B cell (primary cell): ENCODE data around the gene SCEL. TPM values are rescaled to one million over a fixed set of nuclear protein-coding genes. Genes with fewer than 3 reads are reported as not detected.
"Not testable (repeated sequence)": the region's sequence is repeated elsewhere in the genome, so short reads cannot be mapped to it uniquely, and the experiment has no call there.

Experiments
- ATAC-seq: fragments of 200-7000 bp; cut with Tn5 transposase; one replicate; pipeline ENCODE4 v1.10.0; 2021; ENCODE audit warnings: low read depth, mild to moderate bottlenecking, moderate number of reproducible peaks, moderate library complexity
- CTCF ChIA-PET: fragments of 350-600 bp; sonication (Branson Sonifier 250); formaldehyde crosslinking; loops from one replicate; lab custom pipeline; 2021; ENCODE audit warnings: antibody characterized with exemption, inconsistent platforms; lab: Charles Lee
- POLR2A ChIA-PET: fragments of 350-600 bp; sonication (Branson Sonifier 250); formaldehyde crosslinking; loops from one replicate; lab custom pipeline; 2021; ENCODE audit warnings: antibody characterized with exemption; lab: Charles Lee
- DNase-seq: peaks from one replicate; pipeline ENCODE4 v3.0.0; 2013
- H2AFZ ChIP-seq: 2 replicates; pipeline ENCODE4 v1.6.1; 2012; ENCODE audit warnings: mild to moderate bottlenecking, low read depth, low read length; ENCODE audit not compliant: insufficient read depth, poor library complexity, severe bottlenecking
- H3K27ac ChIP-seq, 2 donors: 1 replicate in 1 of 2; 2 replicates in 1 of 2; pipeline ENCODE4 v1.5.1; 2012 to 2013; ENCODE audit warnings: low read length in 2 of 2, mild to moderate bottlenecking in 2 of 2, moderate library complexity in 1 of 2
- H3K27me3 ChIP-seq, 4 experiments: fragments of 200-600 bp in 1 of 4; sonication (generic) in 1 of 4; replicated peaks in 1 of 4; 1 replicate in 2 of 4; 2 replicates in 2 of 4; pipeline versions ENCODE4 v1.6.1 to v1.7.0; 2013 to 2016; ENCODE audit warnings: low read length in 3 of 4, mild to moderate bottlenecking in 2 of 4, mixed read lengths in 1 of 4, moderate library complexity in 1 of 4; ENCODE audit not compliant: insufficient read depth in 4 of 4, control insufficient read depth in 3 of 4; ENCODE audit errors: control extremely low read depth in 1 of 4
- H3K36me3 ChIP-seq, 2 experiments: replicated peaks in 1 of 2; 1 replicate in 1 of 2; 2 replicates in 1 of 2; pipeline versions ENCODE4 v1.6.1 to v1.7.1; 2013; ENCODE audit warnings: low read length in 1 of 2; ENCODE audit not compliant: insufficient read depth in 2 of 2, control insufficient read depth in 1 of 2; ENCODE audit errors: control extremely low read depth in 1 of 2, extremely low read depth in 1 of 2
- H3K4me1 ChIP-seq, 2 donors: fragments of 200-600 bp in 1 of 2; sonication (generic) in 1 of 2; 1 replicate in 1 of 2; 2 replicates in 1 of 2; pipeline versions ENCODE4 v1.5.1 to v1.6.1; 2013 to 2017; ENCODE audit warnings: low read length in 2 of 2; ENCODE audit not compliant: control insufficient read depth in 2 of 2, insufficient read depth in 2 of 2
- H3K4me2 ChIP-seq: replicated peaks from 2 replicates; pipeline ENCODE3; 2012; ENCODE audit warnings: mild to moderate bottlenecking, low read depth, low read length; ENCODE audit not compliant: poor library complexity, severe bottlenecking
- H3K4me3 ChIP-seq, 5 experiments: fragments of 200-600 bp in 1 of 5; sonication (generic) in 1 of 5; 1 replicate in 3 of 5; 2 replicates in 2 of 5; pipeline versions ENCODE4 v1.5.1 to v1.7.0; 2011 to 2016; ENCODE audit warnings: low read length in 4 of 5, mild to moderate bottlenecking in 4 of 5, low read depth in 2 of 5, control low read depth in 1 of 5, moderate library complexity in 1 of 5; ENCODE audit not compliant: insufficient read depth in 1 of 5; ENCODE audit errors: control extremely low read depth in 1 of 5, extremely low read depth in 1 of 5
- H3K79me2 ChIP-seq: fragments of 200-600 bp; sonication (generic); one replicate; pipeline ENCODE4 v1.6.0; 2016; ENCODE audit warnings: low read length; ENCODE audit not compliant: control insufficient read depth, insufficient read depth
- H3K9ac ChIP-seq: fragments of 200-600 bp; sonication (generic); 2 replicates; pipeline ENCODE4 v1.6.1; 2017; ENCODE audit warnings: mild to moderate bottlenecking, low read length, moderate library complexity
- H3K9me3 ChIP-seq, 3 donors: one replicate each; pipeline versions ENCODE4 v1.6.1 to v1.7.1; 2013; ENCODE audit warnings: low read length in 2 of 3; ENCODE audit not compliant: control insufficient read depth in 2 of 3, insufficient read depth in 1 of 3; ENCODE audit errors: control extremely low read depth in 1 of 3
- H4K20me1 ChIP-seq: 2 replicates; pipeline ENCODE4 v1.6.0; 2012; ENCODE audit warnings: mild to moderate bottlenecking, low read length; ENCODE audit not compliant: insufficient read depth, control insufficient read depth, poor library complexity, severe bottlenecking
- H3K27ac Mint-ChIP-seq: one replicate; pipeline ENCODE4 v1.8.0; 2021; ENCODE audit warnings: mixed read lengths
- H3K27me3 Mint-ChIP-seq: one replicate; pipeline ENCODE4 v1.8.0; 2021; ENCODE audit warnings: mixed read lengths
- H3K4me1 Mint-ChIP-seq: one replicate; pipeline ENCODE4 v1.8.0; 2021; ENCODE audit warnings: mixed read lengths
- H3K4me3 Mint-ChIP-seq: one replicate; pipeline ENCODE4 v1.8.0; 2021; ENCODE audit warnings: mixed read lengths
- H3K9me3 Mint-ChIP-seq: one replicate; pipeline ENCODE4 v1.8.0; 2022; ENCODE audit warnings: mixed read lengths; ENCODE audit not compliant: insufficient read depth
- CTCF ChIP-seq: fragments of 200-600 bp; IDR thresholded peaks from one replicate; pipeline ENCODE4 v1.8.0; 2022; ENCODE audit warnings: antibody characterized with exemption, mild to moderate bottlenecking
- EZH2 ChIP-seq: IDR thresholded peaks from 2 replicates; pipeline ENCODE4 v1.6.1; 2012; ENCODE audit warnings: borderline replicate concordance, low read depth, mild to moderate bottlenecking, moderate library complexity, low read length; ENCODE audit not compliant: insufficient read depth, poor library complexity, severe bottlenecking
- WGBS: methylation state at CpG from one replicate; pipeline ENCODE4 v1.1.5; 2013; ENCODE audit warnings: missing lambda C conversion rate; ENCODE audit not compliant: insufficient coverage; 5-methylcytosine and 5-hydroxymethylcytosine counted together
- intact Hi-C: fragments of 100-400 bp; cut with micrococcal nuclease; formaldehyde crosslinking; loops from one replicate; pipeline ENCODE4 v1.10.0; 2022
- polyA plus RNA-seq: library from polyadenylated mRNA; depleted of rRNA; stranded (reverse); fragments of >200 nt; gene quantifications from 2 replicates; pipeline ENCODE4 v1.2.3, GENCODE V29; 2012
- total RNA-seq, 2 donors: library from RNA; stranded (reverse); fragments of 120-200 nt in 1 of 2; gene quantifications; 1 replicate in 1 of 2; 2 replicates in 1 of 2; pipeline versions ENCODE4 v1.2.3 to v1.2.4, GENCODE V29; 2013 to 2022

The SCEL gene
- total and polyA plus RNA-seq, 2 donors (not counting 1 experiment from before 2014, with no cell fraction given) = not detected

GRCh38 chr13:77653301-77653700 lies 117.8 kb downstream of the SCEL start:
- H3K4me3 ChIP-seq = no peak overlapping the region
- no peaks in the 10 kb centered on the region for H3K4me1 ChIP-seq
- H3K27ac ChIP-seq = no peak overlapping the region
- TF ChIP-seq EZH2 (no peak), CTCF (no peak)
- no peak for DNase-seq
- 36% methylated on average over 2 of the region's 2 CpGs for WGBS
- H3K9me3 Mint-ChIP-seq = peaks cover 7% of the 10 kb centered on the region
- ATAC-seq = no peak
- H3K27ac Mint-ChIP-seq = no peak overlapping the region
- H3K4me1 Mint-ChIP-seq = no peaks in the 10 kb centered on the region
- H3K4me2 ChIP-seq = no peak overlapping the region
- H3K9ac ChIP-seq = no peak overlapping the region
- H3K4me3 Mint-ChIP-seq = no peak overlapping the region
- ChIA-PET CTCF (no interaction called here), POLR2A (no interaction called here)
- intact Hi-C loops = no loop called here
- no peaks in the 10 kb centered on the region for H4K20me1 ChIP-seq
- no peaks in the 10 kb centered on the region for H3K27me3 ChIP-seq
- no peaks in the 10 kb centered on the region for H3K36me3 ChIP-seq
- H2AFZ ChIP-seq = no peak overlapping the region
- H3K9me3 ChIP-seq = peaks cover 0 to 8% (median 1%) of the 10 kb centered on the region in 3 donors
- peaks cover 23% of the 10 kb centered on the region for H3K27me3 Mint-ChIP-seq
- H3K79me2 ChIP-seq = no peaks in the 10 kb centered on the region

- H3K4me3 Mint-ChIP-seq, H3K27me3 ChIP-seq, H3K9me3 ChIP-seq, H3K4me3 ChIP-seq, H3K9me3 Mint-ChIP-seq, H3K27ac ChIP-seq, H3K9ac ChIP-seq, H3K4me2 ChIP-seq, H3K27ac Mint-ChIP-seq, H3K79me2 ChIP-seq, intact Hi-C loops, CTCF ChIA-PET, H4K20me1 ChIP-seq, ATAC-seq, H3K27me3 Mint-ChIP-seq, H2AFZ ChIP-seq, H3K4me1 Mint-ChIP-seq, DNase-seq, H3K36me3 ChIP-seq, POLR2A ChIA-PET, H3K4me1 ChIP-seq: not testable (repeated sequence)
- 90% methylated on average over 19 of the region's 23 CpGs for WGBS
Observed at GRCh38 chr13:77660016-77660415, 124.5 kb downstream of the SCEL start.
